Measurements from ENCODE around the gene ST7. TPM values are rescaled to one million over a fixed set of nuclear protein-coding genes. Genes with fewer than 3 reads are reported as not detected.

The ST7 gene
- total and polyA plus RNA-seq, 2 of the 13 experiments (the other 11 are each of a cell fraction or from before 2014, with no cell fraction given): 17.3 to 23.5 TPM

GRCh38 chr7:116955340-116955739 lies 2.0 kb downstream of the ST7 start:
- H2AFZ ChIP-seq (ENCODE audit: low read length): no peak overlapping the region
- H3K4me3 ChIP-seq (replicated peaks in 1 of 3; ENCODE audit: insufficient read depth in 1 of 3, low read depth in 2 of 3, low read length in 3 of 3): peak overlapping the region in 2 of 3 experiments; percentile 87 to 88; a peak in 5 of 6 replicates
- peaks cover 55% of the 10 kb centered on the region for H3K79me2 ChIP-seq (ENCODE audit: insufficient read depth, low read length)
- intact Hi-C loops (cut with micrococcal nuclease; ENCODE audit: unreplicated experiment) (no loop called here), in situ Hi-C loops (cut with HindIII; ENCODE audit: extremely low pct_ligation_motif_present, low pct_unique_long_range_greater_than_20kb) (no loop called here)
- CTCF ChIA-PET (ENCODE audit: low intra/inter-chr PET ratio, low total read pairs): no interaction called here
- H3K27me3 ChIP-seq (ENCODE audit: control insufficient read depth in 1 of 2, insufficient read depth in 2 of 2, low read length in 2 of 2): no peaks in the 10 kb centered on the region; a peak in 1 of 5 replicates
- no peak for DNase-seq (ENCODE audit: low spot score)
- TF ChIP-seq TSC22D2 (CRISPR knock-in tag; IDR thresholded peaks at IDR 0.05; ENCODE audit: borderline replicate concordance): no peak
- TF ChIP-seq ONECUT2 (CRISPR knock-in tag; IDR thresholded peaks at IDR 0.05): no peak
- no peak for TF ChIP-seq ZNF44 (CRISPR knock-in tag; IDR thresholded peaks at IDR 0.05)
- TF ChIP-seq HBP1 (CRISPR knock-in tag; IDR thresholded peaks at IDR 0.05; ENCODE audit: low read depth): no peak
- no peak for TF ChIP-seq ZNF34 (CRISPR knock-in tag; IDR thresholded peaks at IDR 0.05; ENCODE audit: borderline replicate concordance)
- TF ChIP-seq DBP (CRISPR knock-in tag; IDR thresholded peaks at IDR 0.05; ENCODE audit: not compliant biosample characterization): no peak
- TF ChIP-seq POLR2A (IDR thresholded peaks at IDR 0.05; ENCODE audit: insufficient read depth in 1 of 2, low read depth in 2 of 2, low read length in 2 of 2): no peak
- no peak for TF ChIP-seq ZNF484 (CRISPR knock-in tag; IDR thresholded peaks at IDR 0.05; ENCODE audit: borderline replicate concordance, low read depth)
- TF ChIP-seq CSRNP1 (CRISPR knock-in tag; IDR thresholded peaks at IDR 0.05): no peak
- TF ChIP-seq SMAD9 (CRISPR knock-in tag; IDR thresholded peaks at IDR 0.05): no peak
- no peak for TF ChIP-seq FOSL2 (CRISPR knock-in tag; IDR thresholded peaks at IDR 0.05)
- no peak for TF ChIP-seq ZGPAT (CRISPR knock-in tag; IDR thresholded peaks at IDR 0.05)
- no peak for TF ChIP-seq KLF9 (CRISPR knock-in tag; IDR thresholded peaks at IDR 0.05; ENCODE audit: low read depth)
- no peak for TF ChIP-seq NFKB2 (CRISPR knock-in tag; IDR thresholded peaks at IDR 0.05; ENCODE audit: borderline replicate concordance)
- TF ChIP-seq ZNF543 (CRISPR knock-in tag; IDR thresholded peaks at IDR 0.05): no peak
- no peak for ATAC-seq
- peak overlapping the region; percentile 84 for H3K4me2 ChIP-seq (ENCODE audit: low read depth, low read length)
- no TSS peak for BruUV-seq (replicated peaks)
- H3K9ac ChIP-seq (ENCODE audit: insufficient read depth, low read depth, low read length): peak overlapping the region; percentile 98; the same call in 1 of the 2 replicates
- FAIRE-seq: no peak
- H3K9me3 ChIP-seq (ENCODE audit: low read length): no peaks in the 10 kb centered on the region
- H3K4me1 ChIP-seq (ENCODE audit: insufficient read depth, low read length): peaks cover 44% of the 10 kb centered on the region
- no peaks in the 10 kb centered on the region for H4K20me1 ChIP-seq (ENCODE audit: insufficient read depth, low read length)
- peak overlapping the region; percentile 97 for H3K27ac ChIP-seq (ENCODE audit: extremely low read length, insufficient read depth, low read length)
- POLR2A ChIA-PET: no interaction called here
- no peaks in the 10 kb centered on the region for H3K36me3 ChIP-seq (replicated peaks in 1 of 2; ENCODE audit: control insufficient read depth in 1 of 2, insufficient read depth in 2 of 2, low read length in 2 of 2)
